GM12878 (cell line): Measurements from ENCODE around the gene CCSER2. TPM values are rescaled to one million over a fixed set of nuclear protein-coding genes. Genes with fewer than 3 reads are reported as not detected.

ENCODE experiments used
- ATAC-seq: fragments of 200-7000 bp; cut with Tn5 transposase; 3 replicates; pipeline ENCODE4 v1.9.1; 2020; ENCODE audit warnings: mild to moderate bottlenecking, moderate library complexity
- BruUV-seq: library from RNA; stranded (reverse); fragments of 400-500 nt; replicated peaks from 2 replicates; lab custom pipeline; 2021; lab: Mats Ljungman, UMichigan
- CTCF ChIA-PET: fragments of 300-600 bp; sonication (Branson Sonifier 250); formaldehyde crosslinking; extraction: SDS; loops from one replicate; lab custom pipeline; 2021; ENCODE audit warnings: inconsistent platforms; lab: Yijun Ruan, JAX
- POLR2A ChIA-PET: fragments of 350-600 bp; formaldehyde crosslinking; extraction: SDS; loops from one replicate; lab custom pipeline; 2021; ENCODE audit warnings: inconsistent platforms; lab: Charles Lee
- RAD21 ChIA-PET: fragments of 300-600 bp; sonication (Branson Sonifier 250); formaldehyde crosslinking; loops from one replicate; lab custom pipeline; 2023; ENCODE audit warnings: antibody characterized with exemption; ENCODE audit not compliant: unreplicated experiment; lab: Charles Lee
- SMC1A ChIA-PET: fragments of 300-600 bp; sonication (Branson Sonifier 250); formaldehyde crosslinking; loops from one replicate; lab custom pipeline; 2023; ENCODE audit not compliant: unreplicated experiment, uncharacterized antibody; lab: Charles Lee
- DNase-seq: peaks from one replicate; pipeline ENCODE4 v3.0.0-alpha.2; 2011; ENCODE audit warnings: low read depth, low spot score
- FAIRE-seq: peaks from 3 replicates; lab custom pipeline; 2011; peaks lifted over from hg19 to GRCh38; lab: Jason Lieb, UNC
- H2AFZ ChIP-seq: 2 replicates; pipeline ENCODE4 v1.6.0; 2011; ENCODE audit warnings: low read depth, low read length, control low read depth; ENCODE audit not compliant: control insufficient read depth
- H3K27ac ChIP-seq: 2 replicates; pipeline ENCODE4 v1.5.1; 2011; ENCODE audit warnings: control low read depth; ENCODE audit not compliant: control insufficient read depth, insufficient read depth
- H3K27me3 ChIP-seq, 2 experiments: replicated peaks in 1 of 2; 2 replicates each; pipeline versions ENCODE4 v1.6.0 to v1.6.1; 2011; ENCODE audit warnings: low read length in 1 of 2; ENCODE audit not compliant: control insufficient read depth in 2 of 2, insufficient read depth in 2 of 2
- H3K36me3 ChIP-seq, 2 experiments: 2 replicates each; pipeline ENCODE4 v1.5.1; 2011; ENCODE audit warnings: low read length in 1 of 2; ENCODE audit not compliant: control insufficient read depth in 2 of 2, insufficient read depth in 2 of 2
- H3K4me1 ChIP-seq: 2 replicates; pipeline ENCODE4 v1.6.1; 2011; ENCODE audit warnings: mild to moderate bottlenecking, low read length, moderate library complexity, mixed read lengths; ENCODE audit not compliant: control insufficient read depth, insufficient read depth
- H3K4me2 ChIP-seq: 2 replicates; pipeline ENCODE4 v1.6.0; 2011; ENCODE audit warnings: control low read depth; ENCODE audit not compliant: control insufficient read depth, insufficient read depth
- H3K4me3 ChIP-seq: fragments of 200-600 bp; sonication (generic); 2 replicates; pipeline ENCODE4 v1.5.1; 2016
- H3K79me2 ChIP-seq: 2 replicates; pipeline ENCODE4 v1.6.0; 2011; ENCODE audit warnings: low read length; ENCODE audit not compliant: control insufficient read depth, insufficient read depth
- H3K9ac ChIP-seq: 2 replicates; pipeline ENCODE4 v1.8.0; 2011; ENCODE audit warnings: low read length, control low read depth, mixed read lengths; ENCODE audit not compliant: control insufficient read depth, insufficient read depth
- H3K9me3 ChIP-seq: replicated peaks from 3 replicates; pipeline ENCODE4 v1.5.1; 2011; ENCODE audit warnings: mild to moderate bottlenecking, low read length; ENCODE audit not compliant: control insufficient read depth, insufficient read depth
- H4K20me1 ChIP-seq: 2 replicates; pipeline ENCODE4 v1.6.0; 2011; ENCODE audit not compliant: control insufficient read depth, insufficient read depth
- CEBPB ChIP-seq, 2 experiments: fragments of 150-350 bp in 1 of 2; IDR thresholded peaks; 2 replicates each; pipeline ENCODE4 v1.6.1; 2012 to 2014; ENCODE audit warnings: low read depth in 2 of 2, low read length in 2 of 2, borderline replicate concordance in 1 of 2, inconsistent platforms in 1 of 2
- CHD4 ChIP-seq: fragments of 200-600 bp; sonication (generic); IDR thresholded peaks from 2 replicates; pipeline ENCODE4 v1.6.1; 2016; ENCODE audit warnings: mild to moderate bottlenecking
- ESRRA ChIP-seq: IDR thresholded peaks from 2 replicates; pipeline ENCODE4 v1.6.1; 2012; ENCODE audit warnings: mild to moderate bottlenecking, low read length, improper control_type of control experiment
- HDAC2 ChIP-seq: fragments of 200-600 bp; sonication (generic); IDR thresholded peaks from 2 replicates; pipeline ENCODE4 v1.6.1; 2017
- JUND ChIP-seq: IDR thresholded peaks from 2 replicates; pipeline ENCODE4 v1.6.1; 2012; ENCODE audit warnings: low read depth, mild to moderate bottlenecking, low read length, improper control_type of control experiment, moderate library complexity
- NBN ChIP-seq: fragments of 450-650 bp; IDR thresholded peaks from 2 replicates; pipeline ENCODE4 v1.6.1; 2016
- NR2C2 ChIP-seq: IDR thresholded peaks from 2 replicates; pipeline ENCODE4 v1.6.1; 2011; ENCODE audit warnings: borderline replicate concordance, low read depth; ENCODE audit not compliant: control insufficient read depth, insufficient read length
- PAX5 ChIP-seq: IDR thresholded peaks from 2 replicates; pipeline ENCODE4 v1.6.1; 2011; ENCODE audit warnings: low read depth, low read length, borderline replicate concordance
- POU2F2 ChIP-seq: IDR thresholded peaks from 3 replicates; pipeline ENCODE4 v1.6.1; 2011; ENCODE audit warnings: low read depth, mild to moderate bottlenecking, low read length, borderline replicate concordance
- SMARCA5 ChIP-seq: fragments of 450-650 bp; IDR thresholded peaks from 2 replicates; pipeline ENCODE4 v1.6.1; 2017; ENCODE audit warnings: mild to moderate bottlenecking
- SP1 ChIP-seq: IDR thresholded peaks from one replicate; pipeline ENCODE4 v1.6.1; 2011; ENCODE audit warnings: low read depth, low read length
- SPI1 ChIP-seq: IDR thresholded peaks from 2 replicates; pipeline ENCODE4 v1.6.1; 2011; ENCODE audit warnings: low read depth, mild to moderate bottlenecking, low read length, moderate library complexity, borderline replicate concordance; ENCODE audit not compliant: insufficient read depth
- TBL1XR1 ChIP-seq: IDR thresholded peaks from 2 replicates; pipeline ENCODE4 v1.6.1; 2012; ENCODE audit warnings: low read depth, low read length, improper control_type of control experiment
- TCF7 ChIP-seq: IDR thresholded peaks from 2 replicates; pipeline ENCODE4 v1.6.1; 2014; ENCODE audit warnings: antibody characterized with exemption, borderline replicate concordance
- WGBS: methylation state at CpG from one replicate; pipeline ENCODE4 v1.1.6; 2016; ENCODE audit warnings: low lambda C conversion rate; ENCODE audit not compliant: insufficient replicate concordance, insufficient coverage; ENCODE audit errors: missing lambda C conversion rate; 5-methylcytosine and 5-hydroxymethylcytosine counted together
- in situ Hi-C: fragments of 300-500 bp; cut with MboI; formaldehyde crosslinking; loops from 9 replicates; pipeline ENCODE4 v1.14.3; 2018; ENCODE audit warnings: mixed read lengths
- intact Hi-C: fragments of 100-400 bp; cut with micrococcal nuclease; formaldehyde crosslinking; loops from one replicate; pipeline ENCODE4 v1.14.2; 2022; ENCODE audit not compliant: unreplicated experiment
- polyA plus RNA-seq, 11 experiments: library from polyadenylated mRNA; depleted of rRNA in 4 of 11; unstranded in 6 of 11; stranded (reverse) in 5 of 11; fragments of >200 nt; fragmentation: Nextera tagmentation in 4 of 11; fragmentation: Illumina TruSeq in 1 of 11; extraction: Ambion mirVana in 4 of 11; extraction: Trizol in 1 of 11; gene quantifications; 1 replicate in 1 of 11; 2 replicates in 10 of 11; pipeline versions ENCODE4 v1.2.1 to v1.2.3, GENCODE V29; 2011 to 2016; ENCODE audit warnings: inconsistent platforms in 2 of 11, missing spikeins in 2 of 11, low read depth in 1 of 11
- total RNA-seq, 4 experiments: library from RNA; depleted of rRNA in 3 of 4; stranded (reverse); fragments of >200 nt in 3 of 4; fragmentation: Illumina TruSeq in 1 of 4; extraction: Trizol in 1 of 4; gene quantifications; 2 replicates each; pipeline versions ENCODE4 v1.2.1 to v1.2.3, GENCODE V29; 2013 to 2021
- TF ChIP-seq, protein P1 (sequence below): fragments of 450-650 bp; formaldehyde crosslinking; IDR thresholded peaks from 2 replicates; pipeline ENCODE4 v1.4.0; 2022; ENCODE audit warnings: mild to moderate bottlenecking, moderate library complexity

Gene CCSER2
- total and polyA plus RNA-seq, 10 of the 15 experiments (the other 5 are each of a cell fraction or from before 2014, with no cell fraction given) = 4.7 to 18.8 (median 13.2) TPM

DNA sequence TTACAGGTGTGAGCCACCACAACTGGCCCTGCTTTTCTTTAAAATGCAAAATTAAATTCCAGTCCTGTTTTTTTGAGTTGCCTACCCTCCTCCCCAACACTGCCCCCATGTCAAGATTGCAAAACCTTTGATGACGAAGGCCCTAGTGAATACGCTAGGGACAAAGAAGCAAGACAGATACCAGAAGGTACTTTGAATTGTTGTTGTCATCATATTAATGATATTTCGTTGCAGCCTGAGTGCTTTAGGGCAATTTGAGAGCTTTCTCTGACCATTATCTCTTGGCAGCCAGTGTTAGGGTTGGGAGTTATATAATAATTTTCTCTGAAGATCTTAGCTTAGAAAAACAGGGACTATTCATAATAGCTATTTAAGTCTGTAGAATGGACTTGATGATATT is 7.1 kb downstream of the CCSER2 start (continued):
- TF ChIP-seq, protein P1, sequence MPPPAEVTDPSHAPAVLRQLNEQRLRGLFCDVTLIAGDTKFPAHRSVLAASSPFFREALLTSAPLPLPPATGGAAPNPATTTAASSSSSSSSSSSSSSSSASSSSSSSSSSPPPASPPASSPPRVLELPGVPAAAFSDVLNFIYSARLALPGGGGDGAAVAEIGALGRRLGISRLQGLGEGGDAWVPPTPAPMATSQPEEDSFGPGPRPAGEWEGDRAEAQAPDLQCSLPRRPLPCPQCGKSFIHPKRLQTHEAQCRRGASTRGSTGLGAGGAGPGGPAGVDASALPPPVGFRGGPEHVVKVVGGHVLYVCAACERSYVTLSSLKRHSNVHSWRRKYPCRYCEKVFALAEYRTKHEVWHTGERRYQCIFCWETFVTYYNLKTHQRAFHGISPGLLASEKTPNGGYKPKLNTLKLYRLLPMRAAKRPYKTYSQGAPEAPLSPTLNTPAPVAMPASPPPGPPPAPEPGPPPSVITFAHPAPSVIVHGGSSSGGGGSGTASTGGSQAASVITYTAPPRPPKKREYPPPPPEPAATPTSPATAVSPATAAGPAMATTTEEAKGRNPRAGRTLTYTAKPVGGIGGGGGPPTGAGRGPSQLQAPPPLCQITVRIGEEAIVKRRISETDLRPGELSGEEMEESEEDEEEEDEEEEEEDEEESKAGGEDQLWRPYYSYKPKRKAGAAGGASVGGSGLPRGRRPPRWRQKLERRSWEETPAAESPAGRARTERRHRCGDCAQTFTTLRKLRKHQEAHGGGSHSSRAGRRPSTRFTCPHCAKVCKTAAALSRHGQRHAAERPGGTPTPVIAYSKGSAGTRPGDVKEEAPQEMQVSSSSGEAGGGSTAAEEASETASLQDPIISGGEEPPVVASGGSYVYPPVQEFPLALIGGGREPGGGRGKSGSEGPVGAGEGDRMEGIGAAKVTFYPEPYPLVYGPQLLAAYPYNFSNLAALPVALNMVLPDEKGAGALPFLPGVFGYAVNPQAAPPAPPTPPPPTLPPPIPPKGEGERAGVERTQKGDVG (CRISPR knock-in tag) = no peak

DNA sequence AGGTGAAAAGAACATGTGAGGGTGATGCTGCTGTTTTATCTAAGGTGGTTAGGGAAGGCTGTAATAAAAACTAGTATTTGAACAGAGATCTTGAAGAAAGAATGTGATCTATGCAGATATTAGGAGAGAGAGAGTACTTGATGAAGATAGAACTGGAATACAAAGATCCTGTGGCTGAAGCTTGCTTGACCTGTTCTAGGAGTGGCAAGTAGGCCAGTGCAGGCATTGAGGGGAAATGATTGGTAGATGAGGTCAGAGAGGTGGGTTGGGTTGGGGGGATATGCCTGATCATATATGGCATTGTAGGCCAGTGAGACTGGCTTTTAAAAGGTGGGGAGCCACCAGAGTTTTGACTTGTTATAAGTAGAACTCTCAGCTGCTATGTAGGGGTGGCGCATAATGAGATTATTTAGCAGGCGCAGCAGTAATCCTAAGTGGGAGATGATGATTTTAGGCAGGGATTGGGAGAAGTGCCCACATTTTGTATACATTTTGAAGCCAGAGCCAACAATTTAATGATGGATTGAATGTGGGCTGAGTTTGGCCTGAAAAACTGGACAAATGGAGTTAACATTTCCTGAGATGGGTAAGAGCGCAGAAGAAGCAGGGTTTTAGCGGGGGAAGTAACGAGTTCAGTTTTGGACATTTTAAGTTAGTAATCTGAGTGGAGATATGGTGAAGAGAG is 8.2 kb downstream of the CCSER2 start:
- ChIA-PET CTCF (interaction anchor here (1.1 to 5.2 kb wide), 6 partner anchors 10 to 201 kb away, joined by 3 to 46 read pairs (median 6); no protein-coding TSS in a partner anchor), RAD21 (no interaction called here), POLR2A (no interaction called here), SMC1A (interaction anchor here (0.9 to 1.2 kb wide), 3 partner anchors 20 to 57 kb away, joined by 3 read pairs; no protein-coding TSS in a partner anchor)
- peaks cover 10% of the 10 kb centered on the region for H3K4me1 ChIP-seq
- no peak overlapping the region for H3K4me3 ChIP-seq
- intact Hi-C loops = no loop called here
- in situ Hi-C loops = no loop called here
- no peak for FAIRE-seq
- H3K79me2 ChIP-seq = peaks cover 6% of the 10 kb centered on the region
- DNase-seq = no peak
- TSS peak; percentile 24 for BruUV-seq
- ATAC-seq = no peak
- no peak overlapping the region for H3K9ac ChIP-seq
- no peak overlapping the region for H3K4me2 ChIP-seq
- 99% methylated on average over 5 of the region's 5 CpGs for WGBS
- H3K27ac ChIP-seq = no peak overlapping the region
- H3K9me3 ChIP-seq = no peaks in the 10 kb centered on the region
- H3K27me3 ChIP-seq = no peaks in the 10 kb centered on the region
- no peak overlapping the region for H2AFZ ChIP-seq
- TF ChIP-seq NR2C2 = no peak
- no peak for TF ChIP-seq PAX5
- TF ChIP-seq SMARCA5 = no peak
- TF ChIP-seq SP1 = no peak
- no peak for TF ChIP-seq POU2F2
- TF ChIP-seq TBL1XR1 = no peak
- TF ChIP-seq SPI1 = no peak
- no peak for TF ChIP-seq NBN
- no peak for TF ChIP-seq HDAC2
- no peak for TF ChIP-seq JUND
- TF ChIP-seq CEBPB (IDR thresholded peaks at IDR 0.05; ENCODE audit: borderline replicate concordance in 1 of 2, low read depth in 2 of 2, low read length in 2 of 2) = no peak
- TF ChIP-seq CHD4 = no peak
- no peak for TF ChIP-seq TCF7
- TF ChIP-seq, protein P1 (CRISPR knock-in tag) = no peak
- no peak for TF ChIP-seq ESRRA
- H4K20me1 ChIP-seq = no peaks in the 10 kb centered on the region
- H3K36me3 ChIP-seq = no peaks in the 10 kb centered on the region
